Measurements from ENCODE around the gene GABRQ.
"Not testable (repeated sequence)": the region's sequence is repeated elsewhere in the genome, so short reads cannot be mapped to it uniquely, and the experiment has no call there.

The GABRQ gene

GRCh38 chrX:152656890-152657289, 19.2 kb downstream of the GABRQ start:
- no peak for DNase-seq (ENCODE audit: low read depth in 1 of 2, low spot score in 1 of 2)

GRCh38 chrX:152658302-152658701, 20.6 kb downstream of the GABRQ start:
- no peak for DNase-seq (ENCODE audit: low read depth in 1 of 2, low spot score in 1 of 2)

GRCh38 chrX:152663086-152663485, 25.4 kb downstream of the GABRQ start:
- no peak for DNase-seq (ENCODE audit: low read depth in 1 of 2, low spot score in 1 of 2)

- no peak for DNase-seq (ENCODE audit: low read depth in 1 of 2, low spot score in 1 of 2)
Observed at GRCh38 chrX:152674135-152674534, 36.4 kb downstream of the GABRQ start.

GRCh38 chrX:152674652-152675051, 37.0 kb downstream of the GABRQ start:
- not testable (repeated sequence) for DNase-seq (ENCODE audit: low read depth in 1 of 2, low spot score in 1 of 2)

- not testable (repeated sequence) for DNase-seq (ENCODE audit: low read depth in 1 of 2, low spot score in 1 of 2)
Observed at GRCh38 chrX:152681012-152681411, 43.3 kb downstream of the GABRQ start.

GRCh38 chrX:152697952-152698931, 60.5 kb downstream of the GABRQ start, which contains the start of gene MAGEA3:
TSS of gene MAGEA3 (plus strand) at chrX:152698794. CDS start at chrX:152700833, 2,039 bp downstream.
- DNase-seq (ENCODE audit: low read depth in 1 of 2, low spot score in 1 of 2): not testable (repeated sequence)

- not testable (repeated sequence) for DNase-seq (ENCODE audit: low read depth in 1 of 2, low spot score in 1 of 2)
Observed at GRCh38 chrX:152700390-152700789, 62.7 kb downstream of the GABRQ start.

- not testable (repeated sequence) for DNase-seq (ENCODE audit: low read depth in 1 of 2, low spot score in 1 of 2)
Observed at GRCh38 chrX:152706500-152706899, 68.8 kb downstream of the GABRQ start.
